B cell (primary cell): ENCODE data around the gene ATAD1.

Source experiments
- CTCF ChIP-seq: fragments of 200-600 bp; IDR thresholded peaks from one replicate; pipeline ENCODE4 v1.8.0; 2022; ENCODE audit warnings: antibody characterized with exemption, mild to moderate bottlenecking
- EZH2 ChIP-seq: IDR thresholded peaks from 2 replicates; pipeline ENCODE4 v1.6.1; 2012; ENCODE audit warnings: borderline replicate concordance, low read depth, mild to moderate bottlenecking, moderate library complexity, low read length; ENCODE audit not compliant: insufficient read depth, poor library complexity, severe bottlenecking

GRCh38 chr10:87827681-87828080 lies 9.7 kb upstream of the ATAD1 start:
- no peak for TF ChIP-seq CTCF
- TF ChIP-seq EZH2: no peak
